ENCODE measurements around the gene PRKG2.

DNA sequence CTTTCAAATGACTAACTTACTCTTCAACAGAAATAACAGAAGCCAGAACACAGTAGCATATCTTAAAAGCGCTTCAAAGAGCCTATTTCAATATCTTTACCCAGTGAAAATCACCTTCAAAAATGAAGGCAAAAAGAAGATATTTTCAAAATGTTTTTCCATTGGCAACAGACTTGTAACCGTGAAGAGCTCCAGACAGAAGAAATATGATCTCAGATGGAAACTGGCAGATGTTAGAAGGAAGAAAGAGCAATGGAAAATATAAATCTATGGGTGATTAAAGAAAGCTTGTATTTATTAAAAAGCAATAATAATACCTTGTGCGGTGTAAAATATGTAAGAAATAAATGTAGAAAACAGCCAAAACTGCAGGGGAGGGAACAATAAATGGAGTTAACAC is 35.7 kb downstream of the PRKG2 start:
- TF ChIP-seq, protein P1, sequence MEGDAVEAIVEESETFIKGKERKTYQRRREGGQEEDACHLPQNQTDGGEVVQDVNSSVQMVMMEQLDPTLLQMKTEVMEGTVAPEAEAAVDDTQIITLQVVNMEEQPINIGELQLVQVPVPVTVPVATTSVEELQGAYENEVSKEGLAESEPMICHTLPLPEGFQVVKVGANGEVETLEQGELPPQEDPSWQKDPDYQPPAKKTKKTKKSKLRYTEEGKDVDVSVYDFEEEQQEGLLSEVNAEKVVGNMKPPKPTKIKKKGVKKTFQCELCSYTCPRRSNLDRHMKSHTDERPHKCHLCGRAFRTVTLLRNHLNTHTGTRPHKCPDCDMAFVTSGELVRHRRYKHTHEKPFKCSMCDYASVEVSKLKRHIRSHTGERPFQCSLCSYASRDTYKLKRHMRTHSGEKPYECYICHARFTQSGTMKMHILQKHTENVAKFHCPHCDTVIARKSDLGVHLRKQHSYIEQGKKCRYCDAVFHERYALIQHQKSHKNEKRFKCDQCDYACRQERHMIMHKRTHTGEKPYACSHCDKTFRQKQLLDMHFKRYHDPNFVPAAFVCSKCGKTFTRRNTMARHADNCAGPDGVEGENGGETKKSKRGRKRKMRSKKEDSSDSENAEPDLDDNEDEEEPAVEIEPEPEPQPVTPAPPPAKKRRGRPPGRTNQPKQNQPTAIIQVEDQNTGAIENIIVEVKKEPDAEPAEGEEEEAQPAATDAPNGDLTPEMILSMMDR (IDR thresholded peaks at IDR 0.05 in 4 of 5, conservative IDR thresholded peaks at IDR 0.05 in 1 of 5) = no peak
- TF ChIP-seq POLR2A (IDR thresholded peaks at IDR 0.05) = no peak
